Endothelial cell of umbilical vein (primary cell): ENCODE data around the gene IP6K2. TPM values are rescaled to one million over a fixed set of nuclear protein-coding genes. Genes with fewer than 3 reads are reported as not detected.

ENCODE experiments used
- BruUV-seq: library from RNA; stranded (reverse); fragments of 400-500 nt; replicated peaks from 2 replicates; lab custom pipeline; 2021; lab: Mats Ljungman, UMichigan
- CTCF ChIA-PET: fragments of 300-600, 350-600 bp; sonication (Branson Sonifier 250); formaldehyde crosslinking; loops from one replicate; lab custom pipeline; 2021; ENCODE audit warnings: antibody characterized with exemption, inconsistent platforms; lab: Charles Lee
- POLR2A ChIA-PET: fragments of 300-600, 350-600 bp; sonication (Branson Sonifier 250); formaldehyde crosslinking; loops from one replicate; lab custom pipeline; 2021; ENCODE audit warnings: antibody characterized with exemption, inconsistent platforms; lab: Charles Lee
- DNase-seq: peaks from one replicate; pipeline ENCODE4 v3.0.0-alpha.2; 2011; ENCODE audit warnings: low read depth, low spot score
- FAIRE-seq: peaks from 2 replicates; lab custom pipeline; 2011; peaks lifted over from hg19 to GRCh38; lab: Jason Lieb, UNC
- H2AFZ ChIP-seq: 2 replicates; pipeline ENCODE4 v1.6.0; 2012; ENCODE audit warnings: low read depth, low read length, control low read depth, inconsistent platforms
- H3K27ac ChIP-seq: 2 replicates; pipeline ENCODE4 v1.5.1; 2011; ENCODE audit warnings: low read depth, mild to moderate bottlenecking, control low read depth, low read length, moderate library complexity; ENCODE audit not compliant: insufficient read depth
- H3K27me3 ChIP-seq, 2 experiments: 2 replicates each; pipeline versions ENCODE4 v1.6.0 to v1.6.1; 2011; ENCODE audit warnings: low read length in 2 of 2, mixed read lengths in 1 of 2; ENCODE audit not compliant: control insufficient read depth in 2 of 2, insufficient read depth in 2 of 2
- H3K36me3 ChIP-seq, 2 experiments: 2 replicates in 1 of 2; 3 replicates in 1 of 2; pipeline ENCODE4 v1.5.1; 2011; ENCODE audit warnings: low read length in 2 of 2, mild to moderate bottlenecking in 1 of 2, moderate library complexity in 1 of 2; ENCODE audit not compliant: control insufficient read depth in 2 of 2, insufficient read depth in 2 of 2; ENCODE audit errors: extremely low read depth in 1 of 2
- H3K4me1 ChIP-seq: 3 replicates; pipeline ENCODE4 v1.5.1; 2011; ENCODE audit warnings: mild to moderate bottlenecking, low read length; ENCODE audit not compliant: control insufficient read depth, insufficient read depth; ENCODE audit errors: extremely low read depth
- H3K4me2 ChIP-seq: 2 replicates; pipeline ENCODE4 v1.6.1; 2011; ENCODE audit warnings: low read length, control low read depth, mixed read lengths; ENCODE audit not compliant: insufficient read depth
- H3K4me3 ChIP-seq, 3 experiments: fragments of 200-600 bp in 1 of 3; sonication (generic), shearing (Covaris generic) in 1 of 3; replicated peaks in 1 of 3; 2 replicates each; pipeline ENCODE4 v1.5.1; 2011 to 2016; ENCODE audit warnings: control low read depth in 3 of 3, low read length in 3 of 3, mild to moderate bottlenecking in 2 of 3, inconsistent platforms in 1 of 3, low read depth in 1 of 3, moderate library complexity in 1 of 3; ENCODE audit not compliant: insufficient read depth in 1 of 3
- H3K79me2 ChIP-seq: 2 replicates; pipeline ENCODE4 v1.6.0; 2012; ENCODE audit warnings: low read length, inconsistent platforms; ENCODE audit not compliant: control insufficient read depth, insufficient read depth
- H3K9ac ChIP-seq: replicated peaks from 2 replicates; pipeline ENCODE3; 2011; ENCODE audit warnings: low read length, control low read depth; ENCODE audit not compliant: insufficient read depth; ENCODE audit errors: extremely low read depth
- H3K9me1 ChIP-seq: replicated peaks from 3 replicates; pipeline ENCODE4 v1.6.0; 2011; ENCODE audit warnings: mild to moderate bottlenecking, low read length; ENCODE audit not compliant: control insufficient read depth, insufficient read depth; ENCODE audit errors: extremely low read depth
- H3K9me3 ChIP-seq: replicated peaks from 2 replicates; pipeline ENCODE4 v1.5.1; 2012; ENCODE audit warnings: low read length, inconsistent platforms; ENCODE audit not compliant: control insufficient read depth, insufficient read depth
- H4K20me1 ChIP-seq: replicated peaks from 2 replicates; pipeline ENCODE3; 2011; ENCODE audit warnings: mild to moderate bottlenecking, low read length; ENCODE audit not compliant: control insufficient read depth, insufficient read depth; ENCODE audit errors: extremely low read depth
- CTCF ChIP-seq, 2 donors: IDR thresholded peaks; 1 replicate in 1 of 2; 2 replicates in 1 of 2; pipeline ENCODE4 v1.5.1; 2011; ENCODE audit warnings: low read length in 2 of 2, mild to moderate bottlenecking in 2 of 2, moderate library complexity in 2 of 2, control low read depth in 1 of 2, inconsistent platforms in 1 of 2, low read depth in 1 of 2; ENCODE audit not compliant: insufficient read depth in 1 of 2; ENCODE audit errors: extremely low read depth in 1 of 2
- EZH2 ChIP-seq: IDR thresholded peaks from 2 replicates; pipeline ENCODE4 v1.6.1; 2012; ENCODE audit warnings: borderline replicate concordance, low read depth, mild to moderate bottlenecking, moderate library complexity, low read length, inconsistent platforms; ENCODE audit not compliant: severe bottlenecking
- FOS ChIP-seq: IDR thresholded peaks from 2 replicates; pipeline ENCODE4 v1.6.1; 2011; ENCODE audit warnings: mild to moderate bottlenecking, low read length, moderate library complexity, borderline replicate concordance; ENCODE audit not compliant: insufficient read depth
- GATA2 ChIP-seq: IDR thresholded peaks from 2 replicates; pipeline ENCODE4 v1.7.0; 2011; ENCODE audit warnings: low read depth, mild to moderate bottlenecking, moderate library complexity, mixed read lengths, low read length; ENCODE audit not compliant: insufficient read length, insufficient read depth
- JUN ChIP-seq: IDR thresholded peaks from 2 replicates; pipeline ENCODE4 v1.6.1; 2011; ENCODE audit warnings: borderline replicate concordance, low read depth; ENCODE audit not compliant: insufficient read length, insufficient read depth
- POLR2A ChIP-seq: IDR thresholded peaks from 2 replicates; pipeline ENCODE4 v1.6.1; 2012; ENCODE audit warnings: low read depth, mild to moderate bottlenecking, control low read depth, low read length
- POLR2AphosphoS5 ChIP-seq: IDR thresholded peaks from 2 replicates; pipeline ENCODE4 v1.6.1; 2012; ENCODE audit warnings: low read depth, mild to moderate bottlenecking, control low read depth, low read length, moderate library complexity; ENCODE audit not compliant: insufficient read depth
- dilution Hi-C: fragments of 300-500 bp; cut with MboI; formaldehyde crosslinking; loops from one replicate; pipeline ENCODE4 v1.15.0; 2019; ENCODE audit warnings: low sequenced_read_pairs; ENCODE audit not compliant: extremely low pct_ligation_motif_present
- intact Hi-C: fragments of 100-400 bp; cut with micrococcal nuclease; formaldehyde crosslinking; loops from one replicate; pipeline ENCODE4 v1.10.0; 2022
- polyA plus RNA-seq, 4 experiments: library from polyadenylated mRNA; depleted of rRNA in 3 of 4; stranded (reverse) in 3 of 4; unstranded in 1 of 4; fragments of >200 nt; gene quantifications; 2 replicates each; pipeline versions ENCODE4 v1.2.1 to v1.2.3, GENCODE V29; 2011 to 2012; ENCODE audit warnings: missing spikeins in 1 of 4
- total RNA-seq: library from RNA; stranded (reverse); gene quantifications from 2 replicates; pipeline ENCODE4 v1.2.3, GENCODE V29; 2021

The IP6K2 gene
- total and polyA plus RNA-seq, 2 donors (not counting 3 experiments of a cell fraction or from before 2014, with no cell fraction given), result 81.8 to 143 TPM

GRCh38 chr3:48672522-48672921 is 44.5 kb downstream of the IP6K2 start:
- H3K27me3 ChIP-seq, result no peaks in the 10 kb centered on the region
- FAIRE-seq, result no peak
- no peak overlapping the region for H3K4me2 ChIP-seq
- no peaks in the 10 kb centered on the region for H3K9me3 ChIP-seq
- H2AFZ ChIP-seq, result no peak overlapping the region
- dilution Hi-C loops, result no loop called here
- no peak overlapping the region for H3K9ac ChIP-seq
- CTCF ChIA-PET, result no interaction called here
- no peaks in the 10 kb centered on the region for H3K9me1 ChIP-seq
- intact Hi-C loops, result no loop called here
- no peak overlapping the region for H3K4me3 ChIP-seq
- no peaks in the 10 kb centered on the region for H3K79me2 ChIP-seq
- BruUV-seq, result no TSS peak
- TF ChIP-seq GATA2, result no peak
- no peak for TF ChIP-seq JUN
- no peak for TF ChIP-seq POLR2AphosphoS5
- TF ChIP-seq CTCF (IDR thresholded peaks at IDR 0.05; ENCODE audit: extremely low read depth in 1 of 2, insufficient read depth in 1 of 2, low read depth in 1 of 2, low read length in 2 of 2), result no peak
- no peak for TF ChIP-seq EZH2
- TF ChIP-seq POLR2A, result no peak
- TF ChIP-seq FOS, result no peak
- no peak overlapping the region for H3K27ac ChIP-seq
- H4K20me1 ChIP-seq, result no peaks in the 10 kb centered on the region
- no peaks in the 10 kb centered on the region for H3K4me1 ChIP-seq
- POLR2A ChIA-PET, result no interaction called here
- H3K36me3 ChIP-seq, result no peaks in the 10 kb centered on the region
- no peak for DNase-seq
